Nephron progenitor cell (in vitro differentiated cells): ENCODE results near the gene COL10A1.

ENCODE experiments used
- DNase-seq: peaks from one replicate; pipeline ENCODE4 v3.0.0; 2021
- H3K27ac Mint-ChIP-seq: 2 replicates; pipeline ENCODE4 v1.8.0; 2021; ENCODE audit warnings: mild to moderate bottlenecking, moderate library complexity, mixed read lengths
- H3K27me3 Mint-ChIP-seq: 2 replicates; pipeline ENCODE4 v1.8.0; 2021; ENCODE audit warnings: mild to moderate bottlenecking, low read depth, mixed read lengths; ENCODE audit not compliant: poor library complexity
- H3K36me3 Mint-ChIP-seq: 2 replicates; pipeline ENCODE4 v1.8.0; 2021; ENCODE audit warnings: low read depth, mixed read lengths
- H3K4me1 Mint-ChIP-seq: 2 replicates; pipeline ENCODE4 v1.8.0; 2021; ENCODE audit warnings: mixed read lengths
- H3K4me3 Mint-ChIP-seq: 2 replicates; pipeline ENCODE4 v1.8.0; 2021; ENCODE audit warnings: mild to moderate bottlenecking, moderate library complexity, mixed read lengths
- H3K9me3 Mint-ChIP-seq: 2 replicates; pipeline ENCODE4 v1.8.0; 2021; ENCODE audit warnings: mild to moderate bottlenecking, moderate library complexity, mixed read lengths
- CTCF ChIP-seq: fragments of 200-600 bp; sonication (generic); IDR thresholded peaks from 2 replicates; pipeline ENCODE4 v1.5.0; 2021; ENCODE audit warnings: antibody characterized with exemption

The COL10A1 gene

DNA sequence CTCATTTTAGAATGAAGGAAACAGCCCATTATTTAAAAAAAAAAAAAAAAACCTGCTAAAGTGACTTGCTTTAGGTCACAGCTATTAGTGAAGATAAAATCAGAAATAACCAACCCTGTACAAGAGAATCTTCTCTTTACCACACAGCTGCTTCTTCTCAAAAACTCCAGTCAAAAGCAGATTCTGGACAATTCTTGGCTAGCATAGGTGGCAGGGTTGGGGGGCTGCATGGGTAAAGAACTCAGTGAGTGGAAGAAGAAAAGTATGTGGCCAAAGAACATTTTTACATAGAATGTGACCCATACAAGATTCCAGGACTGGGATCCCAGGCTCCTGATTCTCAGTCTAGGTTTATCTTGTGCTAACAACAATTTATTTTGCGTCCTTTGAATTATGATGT lies 55.8 kb downstream of the COL10A1 start:
- Mint-ChIP-seq H3K4me3 (no peak overlapping the region), H3K27me3 (no peaks in the 10 kb centered on the region), H3K9me3 (no peaks in the 10 kb centered on the region), H3K36me3 (no peaks in the 10 kb centered on the region), H3K27ac (no peak overlapping the region), H3K4me1 (no peaks in the 10 kb centered on the region)
- DNase-seq, result no peak
- no peak for TF ChIP-seq CTCF
